ENCODE data around the gene KRTAP2-1.
"Not testable (repeated sequence)": the region's sequence is repeated elsewhere in the genome, so short reads cannot be mapped to it uniquely, and the experiment has no call there.

KRTAP2-1 gene

DNA sequence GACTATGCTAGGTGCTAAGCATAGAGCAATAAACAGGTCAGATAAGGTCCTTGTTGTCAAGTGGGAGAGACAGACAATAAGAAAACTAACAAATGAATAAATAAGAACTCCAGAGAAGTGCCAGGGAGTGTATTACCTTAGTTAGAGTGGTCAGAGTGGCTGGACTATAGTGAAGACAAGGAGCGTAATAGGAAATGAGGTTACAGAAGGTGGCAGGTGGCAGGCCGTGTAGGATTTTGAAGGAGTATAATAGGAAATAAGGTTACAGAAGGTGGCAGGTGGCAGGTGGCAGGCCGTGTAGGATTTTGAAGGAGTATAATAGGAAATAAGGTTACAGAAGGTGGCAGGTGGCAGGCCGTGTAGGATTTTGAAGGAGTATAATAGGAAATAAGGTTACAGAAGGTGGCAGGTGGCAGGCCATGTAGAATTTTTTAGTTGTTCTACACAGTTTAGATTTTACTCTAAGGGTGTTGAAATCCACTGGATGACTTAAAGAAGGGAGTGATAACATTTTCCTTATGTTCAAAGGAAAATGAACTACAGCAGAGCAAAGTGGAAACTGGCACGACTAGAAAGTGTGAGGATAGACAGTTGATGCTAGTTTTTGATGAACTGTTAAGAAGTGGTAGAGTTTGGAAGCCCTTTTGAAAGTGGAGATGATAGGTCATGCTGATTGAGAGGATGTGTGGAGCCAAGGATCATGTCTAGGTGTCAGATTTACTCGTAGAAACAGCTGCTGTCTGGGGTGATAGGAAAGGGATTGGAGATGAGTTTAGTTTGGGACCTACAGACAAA is 34.6 kb downstream of the KRTAP2-1 start:
- no peak for DNase-seq (ENCODE audit: low read depth, low spot score)

DNA sequence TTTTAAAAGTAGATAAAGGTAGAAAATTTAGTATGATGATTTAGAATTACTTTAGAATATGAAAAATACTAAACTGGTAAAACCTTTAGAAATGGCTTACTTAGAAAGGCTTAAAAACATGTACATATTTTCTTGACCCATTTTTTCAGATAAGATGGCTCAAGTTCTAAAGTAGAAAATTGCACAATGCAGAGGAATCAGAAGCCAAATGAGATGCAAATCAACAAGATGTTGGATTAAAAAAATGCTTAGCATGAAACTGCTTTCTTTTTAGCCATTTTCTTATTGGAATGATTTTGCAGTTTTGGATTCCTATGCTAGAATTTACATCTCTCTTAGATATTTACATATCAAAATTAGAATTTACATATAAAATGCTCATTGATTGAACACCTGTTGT is 36.7 kb downstream of the KRTAP2-1 start:
- DNase-seq (ENCODE audit: low read depth, low spot score) = no peak

DNA sequence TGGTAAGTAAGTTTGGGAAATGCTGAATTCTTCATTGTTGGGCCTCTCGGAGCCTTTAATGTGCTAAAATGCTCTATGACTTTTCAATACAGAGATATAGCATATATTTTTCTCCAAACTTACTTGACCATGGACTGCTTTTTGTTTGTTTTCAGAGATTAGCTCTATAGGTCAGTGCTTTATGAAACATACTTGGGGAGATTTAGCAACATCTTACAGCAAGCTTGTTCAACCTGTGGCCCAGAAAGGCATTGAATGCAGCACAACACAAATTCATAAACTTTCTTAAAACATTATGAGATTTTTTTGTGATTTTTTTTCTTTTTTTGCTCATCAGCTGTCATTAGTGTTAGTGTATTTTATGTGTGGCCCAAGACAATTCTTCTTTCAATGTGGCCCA is 37.2 kb downstream of the KRTAP2-1 start:
- no peak for DNase-seq (ENCODE audit: low read depth, low spot score)

DNA sequence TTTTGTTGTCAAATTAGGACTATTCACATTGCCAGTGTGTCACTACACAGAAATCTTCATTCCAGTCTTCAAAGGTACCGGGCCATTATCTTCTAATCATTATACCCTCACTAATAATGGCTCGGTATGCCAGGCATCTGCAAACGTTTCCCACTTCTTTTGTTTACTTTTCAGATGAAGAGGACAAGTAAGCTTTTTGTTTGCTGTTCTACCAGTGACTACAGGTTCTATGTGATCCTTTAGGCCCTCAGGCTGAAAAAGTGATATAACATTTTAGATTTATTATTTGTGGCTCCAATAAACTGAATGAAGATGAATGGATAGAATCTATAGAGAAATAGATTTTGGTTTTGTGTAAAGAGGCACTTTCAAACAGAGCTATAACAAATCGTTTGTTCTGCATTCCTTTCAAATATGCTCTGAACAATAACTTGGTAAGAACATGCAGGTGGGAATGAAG is 37.8 kb downstream of the KRTAP2-1 start:
- no peak for DNase-seq (ENCODE audit: low read depth, low spot score)

DNA sequence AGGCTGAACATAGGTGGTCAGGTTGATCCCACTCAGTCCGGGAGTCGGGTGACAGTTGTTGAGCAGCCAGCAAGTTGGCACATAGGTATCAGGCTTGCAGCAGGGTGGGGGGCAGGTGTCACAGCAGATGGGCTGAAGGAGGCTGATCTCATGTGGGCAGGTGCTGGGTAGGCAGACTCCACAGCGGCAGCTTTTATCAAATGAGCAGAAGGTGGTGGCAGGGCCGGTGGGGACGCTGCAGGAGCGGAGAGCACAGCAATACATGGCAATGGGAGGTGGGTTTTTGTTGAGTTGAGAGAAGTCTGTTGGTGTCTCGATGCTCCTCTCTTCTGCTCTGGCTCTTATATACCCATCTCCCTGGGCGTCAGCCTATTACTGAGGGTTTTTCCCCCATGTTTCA is 38.3 kb downstream of the KRTAP2-1 start, which contains the start of gene KRTAP3-1:
Gene KRTAP3-1, minus strand, starts transcription at position 318 of the 400 bp plus-strand sequence. Its CDS starts 54 bp downstream, at position 264.
- DNase-seq (ENCODE audit: low read depth, low spot score) = no peak

DNA sequence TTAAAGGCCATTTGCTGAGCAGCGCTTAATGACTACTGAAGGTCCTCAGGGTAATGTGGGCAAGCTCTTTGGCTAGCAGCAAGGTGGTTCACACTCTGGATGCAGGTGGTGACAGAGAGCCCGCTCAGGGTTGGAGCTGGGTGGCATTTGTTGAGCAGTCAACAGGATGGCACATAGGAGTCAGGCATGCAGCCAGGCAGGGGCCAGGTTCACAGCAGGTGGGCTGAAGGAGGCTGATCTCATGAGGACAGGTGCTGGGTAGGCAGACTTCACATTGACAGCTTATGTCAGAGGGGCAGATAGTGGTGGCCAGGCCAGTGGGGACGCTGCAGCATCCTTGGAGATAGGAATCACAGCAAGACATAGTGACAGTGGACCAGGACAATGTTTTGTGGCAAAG is 42.7 kb downstream of the KRTAP2-1 start:
- no peak for DNase-seq (ENCODE audit: low read depth, low spot score)

DNA sequence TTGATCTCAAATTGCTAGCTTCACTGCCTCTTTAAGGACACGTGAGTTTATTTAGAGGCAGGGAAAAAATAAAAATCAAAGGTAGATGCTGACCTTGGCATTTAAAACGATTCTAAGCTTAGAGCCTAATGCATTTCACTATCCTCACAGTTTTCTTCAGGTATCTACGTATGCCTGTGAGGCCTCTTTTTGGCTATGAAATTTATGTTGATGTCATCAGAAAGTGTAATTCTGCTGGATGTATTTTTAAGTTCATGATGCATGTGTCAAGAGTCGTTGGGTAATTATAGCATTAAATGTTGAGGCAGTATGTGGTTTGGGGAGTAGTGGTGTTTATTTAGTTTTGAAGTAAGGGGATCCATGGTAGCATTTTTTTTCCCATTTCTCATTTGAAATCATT is 43.2 kb downstream of the KRTAP2-1 start:
- no peak for DNase-seq (ENCODE audit: low read depth, low spot score)

DNA sequence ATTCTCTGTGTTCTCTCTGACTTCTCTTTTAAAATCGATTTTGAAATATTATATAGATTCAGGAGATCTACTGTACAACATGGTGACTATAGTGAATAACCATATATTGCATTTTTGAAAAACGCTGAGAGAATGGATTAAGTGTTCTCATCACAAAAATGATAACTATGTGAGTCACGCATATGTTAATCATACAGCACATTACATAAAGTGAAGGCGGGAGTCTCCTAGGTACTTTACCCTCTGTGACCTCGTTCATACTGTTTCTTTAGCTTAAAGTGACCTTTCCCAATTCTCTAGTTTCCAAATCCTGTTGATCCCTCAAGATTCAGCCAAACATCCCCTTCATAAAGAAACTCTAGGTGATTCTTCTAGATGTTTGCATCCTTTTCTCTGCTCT is 44.3 kb downstream of the KRTAP2-1 start:
- DNase-seq (ENCODE audit: low read depth, low spot score) = no peak

DNA sequence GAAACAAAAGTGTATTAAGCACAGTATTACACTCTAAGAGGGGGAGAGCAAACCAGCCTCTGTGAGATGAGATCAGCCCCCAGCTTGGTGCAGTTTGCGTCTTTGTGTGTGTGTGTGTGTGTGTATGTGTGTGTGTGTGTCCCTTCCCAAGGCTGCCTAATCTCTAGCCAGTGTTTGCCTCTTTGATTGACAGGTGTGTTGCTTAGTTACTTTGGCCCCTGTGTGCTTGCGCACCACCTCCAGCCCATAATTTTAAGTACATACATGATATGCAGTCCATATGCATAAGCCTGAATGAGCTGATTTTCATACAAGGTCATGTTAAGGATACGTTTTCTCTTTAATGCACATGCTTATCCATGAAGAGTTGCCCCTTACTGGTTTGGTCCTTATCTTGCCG is 45.3 kb downstream of the KRTAP2-1 start:
- DNase-seq (ENCODE audit: low read depth, low spot score) = no peak

DNA sequence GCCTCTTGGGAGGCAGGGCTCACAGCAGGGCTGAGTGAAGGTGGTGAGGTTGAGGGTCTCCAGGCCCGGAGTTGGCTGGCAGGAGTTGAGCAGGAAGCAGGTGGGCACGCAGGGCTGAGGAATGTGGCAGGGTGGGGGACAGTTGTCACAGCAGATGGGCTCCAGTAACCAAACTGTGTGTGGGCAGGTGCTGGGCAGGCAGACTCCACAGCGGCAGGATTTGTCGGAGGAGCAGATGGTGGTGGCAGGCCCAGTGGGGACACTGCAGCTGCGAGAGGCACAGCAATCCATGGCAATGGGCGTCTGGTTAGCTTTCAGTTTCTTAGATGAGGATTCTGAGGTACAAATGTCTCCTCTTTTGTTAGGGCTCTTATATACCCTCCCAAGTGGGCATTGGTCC is 47.6 kb downstream of the KRTAP2-1 start, which contains the start of gene KRTAP3-2:
Gene KRTAP3-2, minus strand, starts transcription at position 344 of the 400 bp plus-strand sequence. Its CDS starts 53 bp downstream, at position 291.
- not testable (repeated sequence) for DNase-seq (ENCODE audit: low read depth, low spot score)

DNA sequence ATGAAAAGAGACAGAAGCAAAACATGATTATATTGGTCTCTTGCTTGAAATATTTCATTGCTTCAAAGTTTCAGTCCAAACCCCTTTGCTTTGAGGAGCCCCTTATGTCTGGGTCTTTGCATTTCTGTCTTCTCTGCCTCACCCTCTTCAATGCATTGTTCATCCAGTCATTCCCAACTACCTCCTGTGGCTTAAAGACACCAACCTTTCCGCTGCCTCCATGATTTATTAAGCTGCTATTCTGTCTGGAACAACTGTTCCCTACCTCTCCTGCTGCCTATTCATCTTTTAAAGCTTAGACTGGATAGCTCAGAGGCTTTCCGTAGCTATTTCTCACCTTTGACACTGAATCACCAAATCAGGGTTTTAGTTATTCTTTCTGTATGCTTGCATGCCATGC is 49.8 kb downstream of the KRTAP2-1 start:
- no peak for DNase-seq (ENCODE audit: low read depth, low spot score)

DNA sequence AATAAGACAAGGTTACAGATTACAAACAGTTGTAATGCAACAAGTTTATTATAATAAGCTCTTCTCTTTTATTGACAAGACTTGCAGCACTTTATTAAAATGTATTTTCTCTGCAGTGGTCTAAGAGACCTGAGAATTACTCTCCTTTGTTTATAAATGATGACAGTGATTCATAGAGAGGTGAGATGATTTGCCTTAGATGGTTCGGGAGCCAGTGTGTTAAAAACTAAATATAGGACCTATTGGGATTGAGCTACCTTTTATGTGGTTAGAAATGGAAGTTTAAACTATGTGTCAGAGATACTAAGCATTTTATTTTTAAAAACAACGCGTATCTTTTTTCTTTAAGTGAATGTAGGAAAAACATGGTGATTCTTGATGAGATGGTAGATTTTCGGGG is 50.3 kb downstream of the KRTAP2-1 start:
- DNase-seq (ENCODE audit: low read depth, low spot score) = no peak

Data from smooth muscle cell of the brain vasculature (primary cell).